Fibroblast of skin of left biceps (primary cell): Measurements from ENCODE around the gene AHNAK.
A peak's percentile ranks its signal among the peaks of the same experiment; 100 is the strongest.

Source experiments
- DNase-seq, 2 experiments: peaks; one replicate each; pipeline ENCODE4 v3.0.0-alpha.2; 2013; ENCODE audit warnings: low read depth in 2 of 2

AHNAK gene

GRCh38 chr11:62435846-62436660 is 110.6 kb downstream of the AHNAK start:
- no peak for DNase-seq

GRCh38 chr11:62433904-62434276 is 112.7 kb downstream of the AHNAK start:
- no peak for DNase-seq

- DNase-seq: no peak
Observed at GRCh38 chr11:62433141-62433903, 113.3 kb downstream of the AHNAK start.

GRCh38 chr11:62432695-62433094 is 113.9 kb downstream of the AHNAK start:
- DNase-seq: no peak

- peak; percentile 77 to 78 for DNase-seq
Observed at GRCh38 chr11:62431171-62431901, 115.3 kb downstream of the AHNAK start.

GRCh38 chr11:62430425-62430824 is 116.2 kb downstream of the AHNAK start:
- peak; percentile 80 to 85 for DNase-seq

GRCh38 chr11:62428871-62429560 is 117.6 kb downstream of the AHNAK start:
- no peak for DNase-seq

GRCh38 chr11:62427630-62428233 is 118.9 kb downstream of the AHNAK start:
- DNase-seq: peak; percentile 42 to 52

GRCh38 chr11:62423012-62423411 is 123.6 kb downstream of the AHNAK start:
- DNase-seq: no peak

- no peak for DNase-seq
Observed at GRCh38 chr11:62421996-62422395, 124.6 kb downstream of the AHNAK start.

GRCh38 chr11:62420882-62421281 is 125.7 kb downstream of the AHNAK start:
- DNase-seq: no peak

- no peak for DNase-seq
Observed at GRCh38 chr11:62419943-62420342, 126.7 kb downstream of the AHNAK start.

- DNase-seq: no peak
Observed at GRCh38 chr11:62419314-62419929, 127.2 kb downstream of the AHNAK start.

- DNase-seq: no peak
Observed at GRCh38 chr11:62418733-62419132, 127.9 kb downstream of the AHNAK start, which contains the start of gene SCGB1A1. Gene SCGB1A1 (plus strand): TSS chr11:62419033. CDS start chr11:62419096, 63 bp downstream.

- no peak for DNase-seq
Observed at GRCh38 chr11:62418136-62418535, 128.5 kb downstream of the AHNAK start.

GRCh38 chr11:62416596-62416995 is 130.0 kb downstream of the AHNAK start:
- no peak for DNase-seq

- DNase-seq: no peak
Observed at GRCh38 chr11:62413060-62413696, 133.4 kb downstream of the AHNAK start.

- DNase-seq: no peak
Observed at GRCh38 chr11:62411524-62411923, 135.1 kb downstream of the AHNAK start.

- DNase-seq: no peak
Observed at GRCh38 chr11:62410972-62411371, 135.6 kb downstream of the AHNAK start.

GRCh38 chr11:62409831-62410230 is 136.8 kb downstream of the AHNAK start:
- DNase-seq: no peak
